Uterus (tissue), 4 donors: ENCODE measurements around the gene NR2C2. TPM values are rescaled to one million over a fixed set of nuclear protein-coding genes. Genes with fewer than 3 reads are reported as not detected.

Experiments used
- DNase-seq, 2 donors: peaks; one replicate each; pipeline ENCODE4 v3.0.0-alpha.2; 2019 to 2020
- H3K27ac ChIP-seq, 2 donors: fragments of 200-600 bp; sonication (generic); 1 replicate in 1 of 2; 2 replicates in 1 of 2; pipeline ENCODE4 v1.5.1; 2016 to 2018
- H3K27me3 ChIP-seq, 2 donors: fragments of 200-600 bp; sonication (generic); one replicate each; pipeline ENCODE4 v1.5.1; 2018 to 2019; ENCODE audit warnings: control low read depth in 1 of 2
- H3K36me3 ChIP-seq, 2 donors: fragments of 200-600 bp; sonication (generic); one replicate each; pipeline ENCODE4 v1.5.1; 2019; ENCODE audit warnings: control low read depth in 1 of 2
- H3K4me1 ChIP-seq, 2 donors: fragments of 200-600 bp; sonication (generic); one replicate each; pipeline ENCODE4 v1.5.1; 2018 to 2019; ENCODE audit warnings: control low read depth in 1 of 2
- H3K4me3 ChIP-seq, 2 donors: fragments of 200-600 bp; sonication (generic); 1 replicate in 1 of 2; 2 replicates in 1 of 2; pipeline ENCODE4 v1.5.1; 2018 to 2019; ENCODE audit warnings: mild to moderate bottlenecking in 1 of 2
- H3K9me3 ChIP-seq, 2 donors: fragments of 200-600 bp; sonication (generic); one replicate each; pipeline ENCODE4 v1.5.1; 2019; ENCODE audit warnings: control low read depth in 1 of 2
- POLR2A ChIP-seq, 2 donors: fragments of 450-650 bp; IDR thresholded peaks; one replicate each; pipeline ENCODE4 v1.6.1; 2016; ENCODE audit warnings: antibody characterized with exemption in 2 of 2, mild to moderate bottlenecking in 1 of 2, moderate library complexity in 1 of 2
- intact Hi-C: fragments of 100-400 bp; cut with DNase I; formaldehyde crosslinking; loops from one replicate; pipeline ENCODE4 v1.15.1; 2023; ENCODE audit warnings: low total_unique reads
- total RNA-seq, 4 donors: library from RNA; depleted of rRNA in 3 of 4; stranded (reverse); fragments of >200 nt in 3 of 4; gene quantifications; one replicate each; pipeline versions ENCODE4 v1.1.0 to v1.2.4, GENCODE V29; 2014 to 2023
- TF ChIP-seq, protein P1 (sequence below), 4 experiments: fragments of 200-600 bp in 2 of 4; fragments of 450-650 bp in 2 of 4; sonication (generic) in 2 of 4; IDR thresholded peaks; one replicate each; pipeline ENCODE4 v1.5.1; 2016 to 2019; ENCODE audit warnings: antibody characterized with exemption in 4 of 4, mild to moderate bottlenecking in 2 of 4, moderate library complexity in 1 of 4
- donor health status: DM: yes; HTN: yes; CAD: no.

The NR2C2 gene
- total RNA-seq, 4 donors from 2014 or later: 29.7 to 78.3 (median 61.0) TPM

DNA sequence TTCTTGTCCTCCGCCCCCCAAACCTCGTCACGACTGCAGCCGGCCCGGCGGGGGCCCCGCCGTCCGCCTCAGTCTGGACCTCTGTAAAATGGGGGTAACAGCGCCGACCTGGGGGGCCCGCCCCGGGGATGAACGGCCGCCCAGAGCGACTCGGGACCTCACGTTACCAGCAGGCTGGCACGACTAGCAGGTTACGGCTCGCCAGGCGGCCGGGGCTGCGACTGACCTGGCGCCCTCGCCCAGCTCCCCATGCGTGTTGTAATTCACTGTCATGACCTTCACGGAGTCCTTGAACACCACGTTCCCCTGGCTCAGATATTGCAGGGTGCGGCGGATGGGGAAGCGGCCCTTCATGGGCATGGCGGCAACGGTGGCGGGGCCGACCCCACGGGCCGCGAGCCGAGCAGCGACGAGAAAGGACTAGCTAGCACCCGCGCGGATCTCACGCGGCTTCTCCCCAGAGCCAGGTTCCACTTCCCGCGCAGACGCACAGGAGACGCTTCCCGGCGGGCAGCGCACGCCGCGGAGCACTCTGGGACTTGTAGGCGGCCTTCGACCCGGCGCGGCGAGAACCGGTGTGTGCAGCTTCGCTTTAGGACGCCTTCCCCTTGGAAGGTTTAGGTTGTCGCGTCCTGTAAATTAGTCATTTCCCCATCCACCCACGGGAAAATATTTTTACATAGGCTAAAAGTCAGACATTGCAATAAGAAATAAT is 117.6 kb downstream of the NR2C2 start, which contains the start of gene MRPS25:
Gene MRPS25, minus strand, starts transcription at position 481 of the 715 bp plus-strand sequence. Its CDS starts 121 bp downstream, at position 360.
- H3K4me3 ChIP-seq: peak within 1 kb of the TSS; percentile 54 to 84
- peak; percentile 83 to 88 for DNase-seq
- H3K27me3 ChIP-seq: no peaks in the 10 kb centered on the region
- no peaks in the 10 kb centered on the region for H3K9me3 ChIP-seq
- H3K36me3 ChIP-seq: no peaks in the 10 kb centered on the region
- no peaks in the 10 kb centered on the region for H3K4me1 ChIP-seq
- intact Hi-C loops: no loop called here
- peak within 1 kb of the TSS; percentile 74 to 79 for H3K27ac ChIP-seq
- TF ChIP-seq, protein P1, sequence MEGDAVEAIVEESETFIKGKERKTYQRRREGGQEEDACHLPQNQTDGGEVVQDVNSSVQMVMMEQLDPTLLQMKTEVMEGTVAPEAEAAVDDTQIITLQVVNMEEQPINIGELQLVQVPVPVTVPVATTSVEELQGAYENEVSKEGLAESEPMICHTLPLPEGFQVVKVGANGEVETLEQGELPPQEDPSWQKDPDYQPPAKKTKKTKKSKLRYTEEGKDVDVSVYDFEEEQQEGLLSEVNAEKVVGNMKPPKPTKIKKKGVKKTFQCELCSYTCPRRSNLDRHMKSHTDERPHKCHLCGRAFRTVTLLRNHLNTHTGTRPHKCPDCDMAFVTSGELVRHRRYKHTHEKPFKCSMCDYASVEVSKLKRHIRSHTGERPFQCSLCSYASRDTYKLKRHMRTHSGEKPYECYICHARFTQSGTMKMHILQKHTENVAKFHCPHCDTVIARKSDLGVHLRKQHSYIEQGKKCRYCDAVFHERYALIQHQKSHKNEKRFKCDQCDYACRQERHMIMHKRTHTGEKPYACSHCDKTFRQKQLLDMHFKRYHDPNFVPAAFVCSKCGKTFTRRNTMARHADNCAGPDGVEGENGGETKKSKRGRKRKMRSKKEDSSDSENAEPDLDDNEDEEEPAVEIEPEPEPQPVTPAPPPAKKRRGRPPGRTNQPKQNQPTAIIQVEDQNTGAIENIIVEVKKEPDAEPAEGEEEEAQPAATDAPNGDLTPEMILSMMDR (IDR thresholded peaks at IDR 0.05): peak in 1 of 4 experiments; percentile 7
- TF ChIP-seq POLR2A (IDR thresholded peaks at IDR 0.05): peak; percentile 69 to 85

DNA sequence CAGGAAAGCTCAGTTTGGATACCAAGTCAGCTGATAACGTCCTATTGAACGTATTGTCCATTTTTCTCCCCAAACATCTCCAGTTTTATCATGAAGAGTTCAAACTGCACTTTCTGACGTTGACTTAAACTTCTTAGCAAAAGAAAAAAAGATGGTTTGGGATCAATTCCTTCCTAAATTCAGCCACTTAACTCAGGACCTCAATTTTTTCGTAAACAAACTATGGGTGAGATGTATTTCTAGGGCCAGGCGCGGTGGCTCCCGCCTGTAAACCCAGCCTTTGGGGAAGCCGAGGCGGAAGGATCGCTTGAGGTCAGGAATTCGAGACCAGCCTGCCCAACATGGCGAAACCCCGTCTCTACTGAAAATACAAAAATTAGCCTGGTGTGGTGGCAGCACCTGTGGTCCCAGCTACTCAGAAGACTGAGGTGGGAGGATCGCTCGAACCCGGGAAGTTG is 118.2 kb downstream of the NR2C2 start:
- H3K4me3 ChIP-seq: peak overlapping the region; percentile 54 to 84
- TF ChIP-seq, protein P1 (IDR thresholded peaks at IDR 0.05): no peak
- TF ChIP-seq POLR2A (IDR thresholded peaks at IDR 0.05): no peak
- no peaks in the 10 kb centered on the region for H3K36me3 ChIP-seq
- H3K4me1 ChIP-seq: no peaks in the 10 kb centered on the region
- intact Hi-C loops: no loop called here
- no peaks in the 10 kb centered on the region for H3K9me3 ChIP-seq
- no peak for DNase-seq
- H3K27me3 ChIP-seq: no peaks in the 10 kb centered on the region
- peak overlapping the region; percentile 74 to 79 for H3K27ac ChIP-seq

DNA sequence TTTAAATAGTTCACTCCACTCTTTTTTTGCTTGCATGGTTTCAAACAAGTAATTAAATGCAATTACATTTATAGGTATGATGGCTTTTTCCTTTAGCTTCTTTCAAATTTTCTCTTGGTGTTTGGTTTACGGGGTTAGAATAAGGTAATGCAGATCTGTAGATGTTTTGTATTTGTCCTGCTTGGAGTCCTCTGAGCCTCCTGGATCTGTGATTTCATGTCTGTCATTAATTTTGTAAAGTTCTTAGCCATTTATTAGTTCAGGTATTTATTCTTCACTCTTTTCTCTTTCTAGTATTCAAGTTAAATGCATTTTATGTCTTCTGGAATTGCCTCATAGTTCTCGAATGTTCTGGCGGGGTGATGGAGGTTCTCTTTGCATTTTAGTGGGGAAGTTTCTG is 119.1 kb downstream of the NR2C2 start:
- Histone ChIP-seq H3K4me3 (no peak overlapping the region), H3K27me3 (no peaks in the 10 kb centered on the region), H3K27ac (no peak overlapping the region), H3K36me3 (no peaks in the 10 kb centered on the region), H3K9me3 (no peaks in the 10 kb centered on the region), H3K4me1 (no peaks in the 10 kb centered on the region)
- no peak for DNase-seq
- TF ChIP-seq POLR2A (IDR thresholded peaks at IDR 0.05): no peak
- TF ChIP-seq, protein P1 (IDR thresholded peaks at IDR 0.05): no peak
- intact Hi-C loops: no loop called here

DNA sequence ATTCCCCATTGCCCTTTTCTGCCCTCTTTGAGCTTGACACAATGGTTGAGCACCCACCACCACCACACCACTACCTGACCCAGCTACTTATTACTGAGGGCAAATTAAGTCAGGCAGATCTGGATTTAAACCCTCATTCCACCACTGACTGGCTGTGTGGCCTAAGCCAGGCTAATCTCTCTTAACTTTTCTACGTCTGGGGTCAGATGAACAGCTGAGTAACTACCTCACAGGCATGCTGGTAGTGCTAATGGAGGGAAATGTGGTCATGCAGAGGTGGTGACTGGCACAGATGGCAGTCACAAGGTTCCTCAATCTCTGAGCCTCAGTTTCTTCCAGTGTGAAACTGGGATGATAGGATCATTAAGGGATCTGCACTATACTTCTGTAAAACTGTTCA is 122.1 kb downstream of the NR2C2 start:
- Histone ChIP-seq H3K4me1 (no peaks in the 10 kb centered on the region), H3K9me3 (no peaks in the 10 kb centered on the region), H3K27ac (no peak overlapping the region), H3K36me3 (no peaks in the 10 kb centered on the region), H3K27me3 (no peaks in the 10 kb centered on the region), H3K4me3 (no peak overlapping the region)
- no peak for DNase-seq
- TF ChIP-seq POLR2A (IDR thresholded peaks at IDR 0.05): no peak
- TF ChIP-seq, protein P1 (IDR thresholded peaks at IDR 0.05): no peak
- intact Hi-C loops: no loop called here

DNA sequence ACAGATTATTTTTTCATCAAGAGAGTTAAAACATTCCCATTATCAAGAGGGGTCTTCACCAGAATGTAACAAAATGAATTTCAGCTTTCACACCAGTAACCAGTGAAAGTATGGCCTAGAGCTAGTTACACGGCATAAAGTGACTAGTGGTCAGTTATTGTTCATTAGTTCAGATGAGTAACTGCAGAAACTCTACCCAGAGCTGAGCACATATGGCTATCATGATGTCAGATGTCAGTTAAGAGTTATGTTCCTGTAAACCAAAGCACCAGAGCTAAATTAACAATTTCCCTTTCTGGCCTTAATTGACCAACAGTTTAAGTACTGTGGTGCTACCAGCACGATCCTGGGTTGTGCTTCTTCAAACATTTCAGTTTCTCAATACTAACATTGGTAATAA is 124.3 kb downstream of the NR2C2 start:
- Histone ChIP-seq H3K36me3 (no peaks in the 10 kb centered on the region), H3K4me1 (no peaks in the 10 kb centered on the region), H3K9me3 (no peaks in the 10 kb centered on the region), H3K27me3 (no peaks in the 10 kb centered on the region), H3K4me3 (no peak overlapping the region), H3K27ac (no peak overlapping the region)
- no peak for DNase-seq
- intact Hi-C loops: no loop called here
- TF ChIP-seq, protein P1 (IDR thresholded peaks at IDR 0.05): no peak
- TF ChIP-seq POLR2A (IDR thresholded peaks at IDR 0.05): no peak
